HepG2 (cell line): ENCODE data around the gene ZKSCAN5. TPM values are rescaled to one million over a fixed set of nuclear protein-coding genes. Genes with fewer than 3 reads are reported as not detected.

Experiments used
- ASH2L ChIP-seq: fragments of 300-600, 200-600 bp; sonication (generic); IDR thresholded peaks from 2 replicates; pipeline ENCODE4 v1.7.0; 2017; ENCODE audit warnings: low read depth, mild to moderate bottlenecking, moderate library complexity, mixed read lengths, low read length; ENCODE audit not compliant: insufficient read length
- BRCA1 ChIP-seq: sonication (generic); formaldehyde crosslinking; IDR thresholded peaks from 2 replicates; pipeline ENCODE4 v1.4.0; 2020; ENCODE audit warnings: missing genetic modification reagents
- CCAR2 ChIP-seq: fragments of 200-400 bp; formaldehyde crosslinking; optimal IDR thresholded peaks from 2 replicates; pipeline ENCODE3; 2018; ENCODE audit warnings: low read depth, mild to moderate bottlenecking, low read length, moderate library complexity
- EED ChIP-seq: sonication (generic); formaldehyde crosslinking; IDR thresholded peaks from 2 replicates; pipeline ENCODE4 v1.5.0; 2020; ENCODE audit warnings: mild to moderate bottlenecking, missing genetic modification reagents
- ESRRA ChIP-seq: sonication (generic); formaldehyde crosslinking; IDR thresholded peaks from 2 replicates; pipeline ENCODE4 v1.5.1; 2020; ENCODE audit warnings: mild to moderate bottlenecking, low read depth, missing genetic modification reagents
- ETV5 ChIP-seq: IDR thresholded peaks from 2 replicates; pipeline ENCODE4 v1.6.1; 2018; ENCODE audit warnings: missing biosample characterization, missing genetic modification reagents, inconsistent platforms, borderline replicate concordance
- GABPB1 ChIP-seq: IDR thresholded peaks from 2 replicates; pipeline ENCODE4 v1.6.1; 2016; ENCODE audit warnings: mild to moderate bottlenecking, missing genetic modification reagents, moderate library complexity, missing compliant biosample characterization
- HDAC2 ChIP-seq: sonication (generic); formaldehyde crosslinking; IDR thresholded peaks from 2 replicates; pipeline ENCODE4 v1.4.0; 2020; ENCODE audit warnings: missing genetic modification reagents
- KDM4B ChIP-seq: sonication (generic); formaldehyde crosslinking; IDR thresholded peaks from 2 replicates; pipeline ENCODE4 v1.4.0; 2020; ENCODE audit warnings: missing genetic modification reagents
- SAP130 ChIP-seq: IDR thresholded peaks from 2 replicates; pipeline ENCODE4 v1.6.1; 2016; ENCODE audit warnings: low read depth
- SRSF1 ChIP-seq: fragments of 200-400 bp; formaldehyde crosslinking; optimal IDR thresholded peaks from 2 replicates; pipeline ENCODE3; 2017; ENCODE audit warnings: mild to moderate bottlenecking, low read depth, low read length, moderate library complexity
- TGIF2 ChIP-seq: IDR thresholded peaks from 2 replicates; pipeline ENCODE4 v1.6.1; 2016; ENCODE audit warnings: control low read depth, missing compliant biosample characterization
- ZFP36L1 ChIP-seq: sonication (generic); formaldehyde crosslinking; IDR thresholded peaks from 2 replicates; pipeline ENCODE4 v1.8.0; 2022; ENCODE audit warnings: mild to moderate bottlenecking, missing genetic modification reagents, moderate library complexity
- ZNF121 ChIP-seq: sonication (generic); formaldehyde crosslinking; IDR thresholded peaks from 2 replicates; pipeline ENCODE4 v1.5.0; 2020; ENCODE audit warnings: mild to moderate bottlenecking, missing genetic modification reagents
- ZNF773 ChIP-seq: sonication (generic); formaldehyde crosslinking; IDR thresholded peaks from 2 replicates; pipeline ENCODE4 v1.4.0; 2020; ENCODE audit warnings: missing genetic modification reagents, borderline replicate concordance
- ZNF83 ChIP-seq: sonication (generic); formaldehyde crosslinking; IDR thresholded peaks from 2 replicates; pipeline ENCODE4 v1.4.0; 2020; ENCODE audit warnings: missing genetic modification reagents, mild to moderate bottlenecking, borderline replicate concordance
- polyA plus RNA-seq, 8 experiments: library from polyadenylated mRNA; depleted of rRNA in 3 of 8; stranded (reverse) in 7 of 8; unstranded in 1 of 8; fragments of >200 nt; fragmentation: Illumina TruSeq in 4 of 8; extraction: Trizol in 4 of 8; gene quantifications; 2 replicates each; pipeline versions ENCODE4 v1.2.1 to v1.2.3, GENCODE V29; 2011 to 2016; ENCODE audit warnings: low read depth in 4 of 8, missing spikeins in 1 of 8, mixed read lengths in 1 of 8; ENCODE audit not compliant: insufficient read depth in 1 of 8
- total RNA-seq, 5 experiments: library from RNA; depleted of rRNA; stranded (reverse); fragments of >200 nt; fragmentation: Illumina TruSeq; extraction: Trizol; gene quantifications; 2 replicates each; pipeline ENCODE4 v1.2.3, GENCODE V29; 2016; ENCODE audit warnings: low read depth in 1 of 5
- TF ChIP-seq, protein P1 (sequence below): sonication (generic); formaldehyde crosslinking; IDR thresholded peaks from 2 replicates; pipeline ENCODE4 v1.4.0; 2020; ENCODE audit warnings: missing genetic modification reagents
- TF ChIP-seq, protein P2 (sequence below): sonication (generic); formaldehyde crosslinking; IDR thresholded peaks from 2 replicates; pipeline ENCODE4 v1.4.0; 2020; ENCODE audit warnings: missing genetic modification reagents; ENCODE audit errors: not compliant biosample characterization
- TF ChIP-seq, protein P3 (sequence below): sonication (generic); formaldehyde crosslinking; IDR thresholded peaks from 2 replicates; pipeline ENCODE4 v1.8.0; 2022; ENCODE audit warnings: missing genetic modification reagents, low read depth, mild to moderate bottlenecking, borderline replicate concordance
- TF ChIP-seq, protein P4 (sequence below): fragments of 450-650 bp; IDR thresholded peaks from 2 replicates; pipeline ENCODE4 v1.6.1; 2017
- TF ChIP-seq, protein P5 (sequence below): sonication (generic); formaldehyde crosslinking; IDR thresholded peaks from 2 replicates; pipeline ENCODE4 v1.4.0; 2020; ENCODE audit warnings: mild to moderate bottlenecking, missing genetic modification reagents, borderline replicate concordance

The ZKSCAN5 gene
- total and polyA plus RNA-seq, 2 of the 13 experiments (the other 11 are each of a cell fraction or from before 2014, with no cell fraction given) = 5.5 to 11.7 TPM

DNA sequence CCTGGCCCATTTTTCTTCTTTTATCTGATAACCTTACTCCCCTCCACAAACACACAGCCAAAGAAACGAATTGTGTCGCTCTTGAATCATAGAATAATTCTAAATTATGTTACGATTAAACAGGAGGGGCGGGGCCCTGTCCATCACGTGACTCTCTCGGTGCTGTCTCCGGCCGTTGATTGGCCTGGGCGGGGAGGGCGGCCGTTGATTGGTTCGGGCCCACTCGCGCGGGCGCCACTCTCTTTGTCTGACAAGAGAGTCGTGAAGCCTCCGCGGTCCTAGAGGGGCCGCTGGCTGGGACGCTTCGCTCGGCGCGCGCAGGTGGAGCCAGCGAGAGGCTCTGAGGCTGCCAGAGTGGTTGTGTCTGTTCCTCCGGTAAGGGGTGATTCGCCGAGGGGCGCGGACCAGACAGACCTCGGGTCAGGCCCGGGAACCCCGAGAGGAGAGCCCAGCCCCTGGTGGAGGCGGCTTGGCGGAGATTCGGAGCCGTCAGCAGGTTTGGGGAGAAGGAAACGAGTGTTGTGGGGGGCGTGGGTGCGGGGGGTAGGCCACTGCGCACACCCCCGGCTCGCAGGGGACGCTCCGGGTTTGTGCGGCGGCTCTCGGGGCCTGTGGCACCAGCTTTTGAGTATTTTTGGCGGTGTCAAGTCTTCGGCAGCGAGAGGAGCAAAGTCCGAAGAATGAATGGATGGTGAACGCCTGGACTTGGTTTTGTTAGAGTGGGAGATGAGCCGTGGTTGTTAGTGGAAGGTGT is 31.7 kb upstream of the ZKSCAN5 start, which contains the start of gene ZNF789 (continued):
- TF ChIP-seq ZFP36L1 (CRISPR knock-in tag) = no peak; the same call in 1 of the 2 replicates
- TF ChIP-seq, protein P1, sequence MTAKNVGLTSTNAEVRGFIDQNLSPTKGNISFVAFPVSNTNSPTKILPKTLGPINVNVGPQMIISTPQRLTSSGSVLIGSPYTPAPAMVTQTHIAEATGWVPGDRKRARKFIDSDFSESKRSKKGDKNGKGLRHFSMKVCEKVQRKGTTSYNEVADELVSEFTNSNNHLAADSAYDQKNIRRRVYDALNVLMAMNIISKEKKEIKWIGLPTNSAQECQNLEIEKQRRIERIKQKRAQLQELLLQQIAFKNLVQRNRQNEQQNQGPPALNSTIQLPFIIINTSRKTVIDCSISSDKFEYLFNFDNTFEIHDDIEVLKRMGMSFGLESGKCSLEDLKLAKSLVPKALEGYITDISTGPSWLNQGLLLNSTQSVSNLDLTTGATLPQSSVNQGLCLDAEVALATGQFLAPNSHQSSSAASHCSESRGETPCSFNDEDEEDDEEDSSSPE = peak; percentile 93
- TF ChIP-seq ZNF773 (CRISPR knock-in tag) = peak; percentile 18; the same call in 1 of the 2 replicates
- 0 out of 2 replicates have a peak, but pooled peaks have one; percentile 31 for TF ChIP-seq BRCA1 (CRISPR knock-in tag)
- no peak for TF ChIP-seq ZNF83
- TF ChIP-seq, protein P2, sequence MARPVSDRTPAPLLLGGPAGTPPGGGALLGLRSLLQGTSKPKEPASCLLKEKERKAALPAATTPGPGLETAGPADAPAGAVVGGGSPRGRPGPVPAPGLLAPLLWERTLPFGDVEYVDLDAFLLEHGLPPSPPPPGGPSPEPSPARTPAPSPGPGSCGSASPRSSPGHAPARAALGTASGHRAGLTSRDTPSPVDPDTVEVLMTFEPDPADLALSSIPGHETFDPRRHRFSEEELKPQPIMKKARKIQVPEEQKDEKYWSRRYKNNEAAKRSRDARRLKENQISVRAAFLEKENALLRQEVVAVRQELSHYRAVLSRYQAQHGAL (CRISPR knock-in tag) = no peak
- no peak for TF ChIP-seq EED (CRISPR knock-in tag)
- TF ChIP-seq, protein P3, sequence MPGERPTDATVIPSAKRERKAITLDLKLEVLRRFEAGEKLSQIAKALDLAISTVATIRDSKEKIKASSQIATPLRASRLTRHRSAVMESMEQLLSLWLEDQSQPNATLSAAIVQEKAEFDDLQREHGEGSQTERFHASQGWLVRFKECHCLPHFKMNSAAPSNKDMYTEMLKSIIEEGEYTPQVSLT (CRISPR knock-in tag) = no peak
- peak; percentile 89 for TF ChIP-seq SAP130 (CRISPR knock-in tag)
- peak; percentile 73; the same call in 1 of the 2 replicates for TF ChIP-seq TGIF2 (CRISPR knock-in tag)
- TF ChIP-seq ETV5 (CRISPR knock-in tag) = peak; percentile 3; the same call in 1 of the 2 replicates
- TF ChIP-seq, protein P4, sequence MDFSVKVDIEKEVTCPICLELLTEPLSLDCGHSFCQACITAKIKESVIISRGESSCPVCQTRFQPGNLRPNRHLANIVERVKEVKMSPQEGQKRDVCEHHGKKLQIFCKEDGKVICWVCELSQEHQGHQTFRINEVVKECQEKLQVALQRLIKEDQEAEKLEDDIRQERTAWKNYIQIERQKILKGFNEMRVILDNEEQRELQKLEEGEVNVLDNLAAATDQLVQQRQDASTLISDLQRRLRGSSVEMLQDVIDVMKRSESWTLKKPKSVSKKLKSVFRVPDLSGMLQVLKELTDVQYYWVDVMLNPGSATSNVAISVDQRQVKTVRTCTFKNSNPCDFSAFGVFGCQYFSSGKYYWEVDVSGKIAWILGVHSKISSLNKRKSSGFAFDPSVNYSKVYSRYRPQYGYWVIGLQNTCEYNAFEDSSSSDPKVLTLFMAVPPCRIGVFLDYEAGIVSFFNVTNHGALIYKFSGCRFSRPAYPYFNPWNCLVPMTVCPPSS = no peak
- peak; percentile 85 for TF ChIP-seq GABPB1 (CRISPR knock-in tag)
- no peak for TF ChIP-seq CCAR2
- no peak for TF ChIP-seq KDM4B (CRISPR knock-in tag)
- TF ChIP-seq ASH2L = peak; percentile 83
- no peak for TF ChIP-seq ZNF121 (CRISPR knock-in tag)
- TF ChIP-seq SRSF1 = peak; percentile 47
- peak; percentile 52 for TF ChIP-seq ESRRA
- TF ChIP-seq HDAC2 (CRISPR knock-in tag) = no peak
- TF ChIP-seq, protein P5, sequence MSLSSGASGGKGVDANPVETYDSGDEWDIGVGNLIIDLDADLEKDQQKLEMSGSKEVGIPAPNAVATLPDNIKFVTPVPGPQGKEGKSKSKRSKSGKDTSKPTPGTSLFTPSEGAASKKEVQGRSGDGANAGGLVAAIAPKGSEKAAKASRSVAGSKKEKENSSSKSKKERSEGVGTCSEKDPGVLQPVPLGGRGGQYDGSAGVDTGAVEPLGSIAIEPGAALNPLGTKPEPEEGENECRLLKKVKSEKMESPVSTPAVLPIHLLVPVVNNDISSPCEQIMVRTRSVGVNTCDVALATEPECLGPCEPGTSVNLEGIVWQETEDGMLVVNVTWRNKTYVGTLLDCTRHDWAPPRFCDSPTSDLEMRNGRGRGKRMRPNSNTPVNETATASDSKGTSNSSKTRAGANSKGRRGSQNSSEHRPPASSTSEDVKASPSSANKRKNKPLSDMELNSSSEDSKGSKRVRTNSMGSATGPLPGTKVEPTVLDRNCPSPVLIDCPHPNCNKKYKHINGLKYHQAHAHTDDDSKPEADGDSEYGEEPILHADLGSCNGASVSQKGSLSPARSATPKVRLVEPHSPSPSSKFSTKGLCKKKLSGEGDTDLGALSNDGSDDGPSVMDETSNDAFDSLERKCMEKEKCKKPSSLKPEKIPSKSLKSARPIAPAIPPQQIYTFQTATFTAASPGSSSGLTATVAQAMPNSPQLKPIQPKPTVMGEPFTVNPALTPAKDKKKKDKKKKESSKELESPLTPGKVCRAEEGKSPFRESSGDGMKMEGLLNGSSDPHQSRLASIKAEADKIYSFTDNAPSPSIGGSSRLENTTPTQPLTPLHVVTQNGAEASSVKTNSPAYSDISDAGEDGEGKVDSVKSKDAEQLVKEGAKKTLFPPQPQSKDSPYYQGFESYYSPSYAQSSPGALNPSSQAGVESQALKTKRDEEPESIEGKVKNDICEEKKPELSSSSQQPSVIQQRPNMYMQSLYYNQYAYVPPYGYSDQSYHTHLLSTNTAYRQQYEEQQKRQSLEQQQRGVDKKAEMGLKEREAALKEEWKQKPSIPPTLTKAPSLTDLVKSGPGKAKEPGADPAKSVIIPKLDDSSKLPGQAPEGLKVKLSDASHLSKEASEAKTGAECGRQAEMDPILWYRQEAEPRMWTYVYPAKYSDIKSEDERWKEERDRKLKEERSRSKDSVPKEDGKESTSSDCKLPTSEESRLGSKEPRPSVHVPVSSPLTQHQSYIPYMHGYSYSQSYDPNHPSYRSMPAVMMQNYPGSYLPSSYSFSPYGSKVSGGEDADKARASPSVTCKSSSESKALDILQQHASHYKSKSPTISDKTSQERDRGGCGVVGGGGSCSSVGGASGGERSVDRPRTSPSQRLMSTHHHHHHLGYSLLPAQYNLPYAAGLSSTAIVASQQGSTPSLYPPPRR = peak; percentile 61; the same call in 1 of the 2 replicates
